ENCODE measurements around the gene SNX11.

Gene SNX11

DNA sequence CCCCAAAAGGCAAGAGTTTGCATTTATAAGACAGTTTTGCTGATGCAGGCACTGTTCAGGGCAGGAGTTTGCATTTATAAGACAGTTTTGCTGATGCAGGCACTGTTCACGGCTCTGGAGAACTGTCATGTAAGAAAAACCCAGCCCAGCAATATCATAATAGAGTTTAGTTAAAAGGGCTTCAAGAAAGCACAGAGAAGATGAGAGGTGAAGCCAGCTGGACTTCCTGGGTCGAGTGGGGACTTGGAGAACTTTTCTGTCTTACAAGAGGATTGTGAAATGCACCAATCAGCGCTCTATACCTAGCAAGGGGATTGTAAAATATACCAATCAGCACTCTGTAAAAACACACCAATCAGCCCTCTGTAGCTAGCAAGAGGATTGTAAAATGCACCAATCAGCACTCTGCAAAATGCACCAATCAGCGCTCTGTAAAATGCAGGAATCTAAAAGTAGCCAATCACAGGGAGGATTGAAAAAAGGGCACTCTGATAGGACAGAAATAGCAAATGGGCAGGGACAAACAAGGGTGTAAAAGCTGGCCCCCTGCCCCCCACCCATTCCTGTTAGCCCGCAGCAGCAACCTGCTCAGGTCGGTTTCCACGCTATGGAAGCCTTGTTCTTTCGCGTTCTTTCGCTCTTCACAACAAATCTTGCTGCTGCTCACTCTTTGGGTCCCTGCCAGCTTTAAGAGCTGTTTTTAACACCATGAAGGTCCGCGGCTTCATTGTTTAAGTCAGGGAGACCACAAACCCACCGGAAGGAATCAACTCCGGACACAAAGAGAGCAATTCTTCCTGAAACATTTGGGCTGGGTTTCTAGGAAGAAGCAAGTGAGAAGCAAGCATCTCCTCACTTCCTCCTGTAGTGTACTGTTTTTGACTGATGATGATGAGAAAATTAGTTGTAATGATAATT, 4.5 kb upstream of the SNX11 start:
- Histone ChIP-seq H3K27me3 (ENCODE audit: low read depth) (no peaks in the 10 kb centered on the region), H3K36me3 (replicated peaks) (peaks cover 4% of the 10 kb centered on the region; the same call in 1 of the 2 replicates), H3K4me3 (no peak overlapping the region), H3K9me3 (peaks cover 2% of the 10 kb centered on the region; the same call in 1 of the 2 replicates), H3K4me1 (peaks cover 3% of the 10 kb centered on the region)
- no peak for DNase-seq (ENCODE audit: low spot score in 2 of 2)
- in situ Hi-C loops (cut with MboI; ENCODE audit: low sequenced_read_pairs) = no loop called here

DNA sequence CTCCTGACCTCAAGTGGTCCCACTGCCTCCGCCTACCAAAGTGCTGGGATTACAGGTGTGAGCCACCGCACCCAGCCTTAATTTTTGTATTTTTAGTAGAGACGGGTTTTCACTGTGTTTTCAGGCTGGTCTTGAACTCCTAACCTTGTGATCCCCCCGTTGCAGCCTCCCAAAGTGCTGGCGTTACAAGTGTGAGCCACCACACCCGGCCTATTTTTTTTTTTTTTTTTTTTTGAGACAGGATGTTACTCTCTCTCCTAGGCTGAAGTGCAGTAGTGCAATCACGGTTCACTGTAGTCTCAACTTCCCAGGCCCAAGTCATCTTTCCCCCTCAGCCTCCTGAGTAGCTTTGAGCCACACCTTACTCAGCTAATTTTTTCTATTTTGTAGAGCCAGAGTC, 3.1 kb upstream of the SNX11 start:
- peaks cover 2% of the 10 kb centered on the region; the same call in 1 of the 2 replicates for H3K9me3 ChIP-seq
- no peak for DNase-seq (ENCODE audit: low spot score in 2 of 2)
- H3K27me3 ChIP-seq (ENCODE audit: low read depth) = no peaks in the 10 kb centered on the region
- peaks cover 8% of the 10 kb centered on the region for H3K4me1 ChIP-seq
- in situ Hi-C loops (cut with MboI; ENCODE audit: low sequenced_read_pairs) = no loop called here
- no peak overlapping the region for H3K4me3 ChIP-seq
- no peaks in the 10 kb centered on the region for H3K36me3 ChIP-seq (replicated peaks)

DNA sequence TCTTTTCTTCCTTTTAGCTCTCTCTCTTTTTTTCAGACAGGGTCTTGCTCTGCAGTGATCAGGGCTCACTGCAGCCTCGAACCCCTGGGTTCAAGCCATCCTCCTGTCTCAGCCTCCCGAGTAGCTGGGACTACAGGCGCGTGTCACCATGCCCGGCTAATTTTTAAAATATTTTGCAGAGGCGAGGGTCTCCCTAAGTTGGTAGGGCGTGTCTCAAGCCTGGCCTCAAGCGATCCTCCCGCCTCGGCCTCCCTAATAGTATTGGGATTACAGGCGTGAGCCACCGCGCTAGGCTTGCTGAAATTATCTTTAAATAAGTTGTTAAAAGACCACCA, 797 bp upstream of the SNX11 start:
- Histone ChIP-seq H3K4me1 (peaks cover 4% of the 10 kb centered on the region), H3K36me3 (replicated peaks) (no peaks in the 10 kb centered on the region), H3K9me3 (peaks cover 2% of the 10 kb centered on the region; the same call in 1 of the 2 replicates), H3K27me3 (ENCODE audit: low read depth) (no peaks in the 10 kb centered on the region), H3K4me3 (peak overlapping the region; percentile 85)
- in situ Hi-C loops (cut with MboI; ENCODE audit: low sequenced_read_pairs) = no loop called here
- DNase-seq (ENCODE audit: low spot score in 2 of 2) = no peak

DNA sequence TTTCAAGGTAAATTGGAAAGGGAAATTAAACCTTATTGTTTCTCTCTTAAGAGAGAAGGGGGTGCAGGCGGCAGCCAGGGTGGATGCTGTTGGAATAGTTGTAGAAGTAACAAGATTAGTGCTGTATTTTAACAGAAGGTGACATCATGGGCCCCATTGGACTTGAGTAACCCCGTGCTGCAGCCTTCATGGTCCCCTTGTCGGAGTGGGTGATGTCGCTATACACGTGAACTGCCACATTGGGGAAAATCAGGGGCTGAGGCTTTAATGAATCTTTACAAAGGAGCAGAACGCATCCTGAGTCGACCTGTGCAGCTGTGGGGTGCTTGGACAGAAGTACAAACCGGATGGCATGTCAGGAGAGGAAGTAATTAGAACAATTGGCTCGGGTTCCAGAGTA, 3.2 kb downstream of the SNX11 start:
- no peak for DNase-seq (ENCODE audit: low spot score in 2 of 2)
- in situ Hi-C loops (cut with MboI; ENCODE audit: low sequenced_read_pairs) = no loop called here
- no peak overlapping the region for H3K4me3 ChIP-seq
- H3K9me3 ChIP-seq = no peaks in the 10 kb centered on the region
- peaks cover 4% of the 10 kb centered on the region for H3K36me3 ChIP-seq (replicated peaks)
- no peaks in the 10 kb centered on the region for H3K27me3 ChIP-seq (ENCODE audit: low read depth)
- peaks cover 4% of the 10 kb centered on the region for H3K4me1 ChIP-seq

DNA sequence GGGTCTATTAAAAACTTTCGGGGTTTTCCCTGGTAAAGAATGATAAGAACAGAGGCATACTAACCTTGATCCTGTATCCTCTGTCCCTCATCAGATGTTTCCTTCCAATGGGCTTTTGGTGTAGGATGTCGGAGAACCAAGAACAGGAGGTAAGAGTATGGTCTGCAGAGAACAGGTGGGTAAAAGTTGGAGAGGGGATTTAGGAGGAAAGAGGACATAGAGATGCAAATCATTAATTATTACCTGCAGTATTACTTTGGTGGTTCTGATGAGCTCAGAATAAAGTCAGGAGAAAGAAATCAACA, 4.3 kb downstream of the SNX11 start:
- Histone ChIP-seq H3K27me3 (ENCODE audit: low read depth) (no peaks in the 10 kb centered on the region), H3K4me3 (no peak overlapping the region), H3K4me1 (peaks cover 4% of the 10 kb centered on the region), H3K36me3 (replicated peaks) (peaks cover 4% of the 10 kb centered on the region), H3K9me3 (no peaks in the 10 kb centered on the region)
- no peak for DNase-seq (ENCODE audit: low spot score in 2 of 2)
- in situ Hi-C loops (cut with MboI; ENCODE audit: low sequenced_read_pairs) = no loop called here

DNA sequence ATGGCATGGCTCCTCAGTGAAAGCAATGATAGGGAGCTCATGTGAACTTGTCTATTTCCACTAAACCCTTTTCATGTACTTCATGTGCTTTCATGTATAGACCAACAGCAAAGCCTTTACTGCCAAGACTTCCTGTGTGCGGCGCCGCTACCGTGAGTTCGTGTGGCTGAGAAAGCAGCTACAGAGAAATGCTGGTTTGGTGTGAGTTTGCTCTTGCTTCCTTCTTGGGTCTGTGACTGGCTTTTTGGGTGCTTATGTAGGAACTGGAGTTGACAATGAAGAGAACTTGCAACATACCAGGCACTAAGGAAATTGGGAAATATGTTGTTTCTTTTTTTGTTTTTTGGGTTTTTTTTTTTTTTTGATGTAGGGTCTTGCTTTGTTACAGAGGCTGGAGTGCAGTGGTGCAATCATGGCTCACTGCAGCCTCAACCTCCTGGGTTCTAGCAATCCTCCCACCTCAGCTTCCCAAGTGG, 5.7 kb downstream of the SNX11 start:
- Histone ChIP-seq H3K27me3 (ENCODE audit: low read depth) (no peaks in the 10 kb centered on the region), H3K4me1 (peaks cover 4% of the 10 kb centered on the region), H3K36me3 (replicated peaks) (peaks cover 11% of the 10 kb centered on the region), H3K9me3 (no peaks in the 10 kb centered on the region), H3K4me3 (no peak overlapping the region)
- in situ Hi-C loops (cut with MboI; ENCODE audit: low sequenced_read_pairs) = no loop called here
- DNase-seq (ENCODE audit: low spot score in 2 of 2) = no peak

DNA sequence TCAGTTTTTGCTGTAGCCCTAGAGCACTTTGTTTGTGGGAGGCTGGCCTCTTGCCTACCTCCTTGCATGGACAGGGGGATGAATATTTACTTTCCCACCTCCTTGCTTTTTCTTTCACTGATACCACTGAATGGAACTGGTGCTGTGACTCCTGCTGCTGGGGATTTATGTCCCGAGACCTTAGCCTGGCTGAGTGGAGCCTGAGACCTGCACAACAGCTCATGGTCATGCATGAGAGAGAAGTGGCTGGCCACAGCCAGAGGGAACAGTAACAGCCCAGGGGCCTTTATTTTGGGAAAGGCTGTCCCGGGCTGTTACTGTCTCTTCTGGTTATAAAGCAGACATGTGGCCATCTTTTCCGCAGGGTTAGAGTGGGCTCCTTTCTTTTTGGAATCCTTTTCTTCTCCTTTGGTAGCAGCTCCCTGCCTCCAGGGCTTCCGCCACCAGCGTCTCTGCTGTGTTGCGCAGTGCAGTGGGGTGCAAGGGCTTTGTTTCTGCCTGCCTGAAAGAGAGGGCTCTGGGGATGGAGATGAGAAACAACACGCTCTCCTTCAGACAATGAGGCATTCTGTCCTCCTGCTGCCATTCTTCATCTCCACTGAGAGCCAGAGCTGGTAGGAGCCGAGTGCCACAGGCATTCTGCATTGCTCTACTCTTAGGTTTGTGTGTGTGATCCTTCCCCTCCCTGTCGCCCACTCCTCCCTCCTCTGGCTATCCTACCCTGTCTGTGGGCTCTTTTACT, 14.5 kb downstream of the SNX11 start:
- no peak for DNase-seq (ENCODE audit: low spot score in 2 of 2)
- no peak overlapping the region for H3K4me3 ChIP-seq
- H3K4me1 ChIP-seq = no peaks in the 10 kb centered on the region
- peaks cover 30% of the 10 kb centered on the region for H3K36me3 ChIP-seq (replicated peaks)
- in situ Hi-C loops (cut with MboI; ENCODE audit: low sequenced_read_pairs) = no loop called here
- no peaks in the 10 kb centered on the region for H3K9me3 ChIP-seq
- no peaks in the 10 kb centered on the region for H3K27me3 ChIP-seq (ENCODE audit: low read depth)

DNA sequence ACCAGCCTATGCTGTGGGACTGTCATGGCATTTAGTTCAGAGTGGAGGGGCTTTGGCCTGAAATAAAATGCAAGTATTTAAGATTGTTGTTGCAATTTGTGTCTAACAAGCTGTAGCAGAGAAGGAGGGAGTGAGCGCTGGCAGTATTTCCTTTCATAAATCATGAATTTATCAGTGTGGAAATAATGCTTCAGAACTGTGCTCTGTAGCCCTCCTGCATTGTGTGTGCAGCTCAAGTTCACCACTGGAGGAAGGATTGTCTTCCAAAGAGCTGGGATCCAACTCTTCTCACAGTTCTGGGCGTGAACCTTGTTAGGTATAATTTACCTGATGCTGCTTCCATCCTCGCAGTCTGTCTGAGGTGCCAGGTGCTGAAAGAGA, 15.1 kb downstream of the SNX11 start:
- Histone ChIP-seq H3K4me1 (no peaks in the 10 kb centered on the region), H3K36me3 (replicated peaks) (peaks cover 28% of the 10 kb centered on the region), H3K4me3 (no peak overlapping the region), H3K9me3 (no peaks in the 10 kb centered on the region), H3K27me3 (ENCODE audit: low read depth) (no peaks in the 10 kb centered on the region)
- no peak for DNase-seq (ENCODE audit: low spot score in 2 of 2)
- in situ Hi-C loops (cut with MboI; ENCODE audit: low sequenced_read_pairs) = no loop called here

DNA sequence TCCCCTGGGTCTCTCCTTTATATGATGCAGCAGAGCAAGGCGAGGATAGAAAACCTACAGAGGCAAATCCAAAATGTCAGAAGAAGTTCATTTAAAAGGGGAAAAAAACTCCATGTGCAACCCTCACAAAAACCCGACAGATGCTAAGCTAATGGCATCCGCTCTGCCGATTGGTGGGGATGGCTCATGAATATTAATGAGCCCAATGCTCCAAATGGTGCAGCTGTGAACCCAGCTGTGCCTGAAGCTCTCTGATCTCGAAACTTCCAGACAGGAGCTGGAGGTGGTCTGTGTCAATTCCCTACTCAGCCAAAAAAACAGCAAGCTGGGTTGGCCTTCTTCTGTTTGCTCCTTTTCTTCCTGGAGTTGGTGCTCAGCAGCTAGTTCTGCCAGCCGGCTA, 15.5 kb downstream of the SNX11 start:
- no peak overlapping the region for H3K4me3 ChIP-seq
- in situ Hi-C loops (cut with MboI; ENCODE audit: low sequenced_read_pairs) = no loop called here
- no peaks in the 10 kb centered on the region for H3K27me3 ChIP-seq (ENCODE audit: low read depth)
- peaks cover 24% of the 10 kb centered on the region for H3K36me3 ChIP-seq (replicated peaks)
- H3K9me3 ChIP-seq = no peaks in the 10 kb centered on the region
- DNase-seq (ENCODE audit: low spot score in 2 of 2) = no peak
- H3K4me1 ChIP-seq = no peaks in the 10 kb centered on the region

DNA sequence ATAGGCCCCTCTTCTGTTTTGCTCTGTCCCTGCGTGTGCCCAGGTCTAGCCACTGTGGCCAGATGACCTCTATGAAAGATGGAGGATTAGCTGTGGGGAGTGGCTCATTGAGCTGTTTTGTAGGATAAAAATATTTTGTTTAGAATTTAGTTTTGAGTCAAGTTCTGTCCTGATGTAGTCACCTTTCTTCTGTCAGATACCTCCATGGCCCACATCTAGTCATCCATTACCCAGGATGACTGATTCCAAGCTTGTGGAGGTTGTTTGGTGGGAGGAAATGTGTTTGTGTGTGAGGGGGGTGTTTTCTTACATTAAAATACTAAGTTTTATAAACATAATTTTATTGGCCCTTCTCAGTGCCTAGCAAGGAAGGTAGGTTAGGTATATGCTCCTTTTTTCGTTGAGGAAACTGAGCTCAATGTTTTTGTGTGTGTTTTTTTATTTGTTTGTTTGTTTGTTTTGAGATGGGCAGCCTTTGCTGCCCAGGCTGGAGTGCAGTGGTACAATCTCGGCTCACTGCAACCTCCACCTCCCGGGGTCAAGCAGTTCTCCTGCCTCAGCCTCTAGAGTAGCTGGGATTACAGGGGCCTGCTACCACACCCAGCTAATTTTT, 16.3 kb downstream of the SNX11 start:
- DNase-seq (ENCODE audit: low spot score in 2 of 2) = no peak
- Histone ChIP-seq H3K9me3 (no peaks in the 10 kb centered on the region), H3K36me3 (replicated peaks) (peaks cover 19% of the 10 kb centered on the region), H3K4me1 (no peaks in the 10 kb centered on the region), H3K27me3 (ENCODE audit: low read depth) (no peaks in the 10 kb centered on the region), H3K4me3 (no peak overlapping the region)
- in situ Hi-C loops (cut with MboI; ENCODE audit: low sequenced_read_pairs) = no loop called here

DNA sequence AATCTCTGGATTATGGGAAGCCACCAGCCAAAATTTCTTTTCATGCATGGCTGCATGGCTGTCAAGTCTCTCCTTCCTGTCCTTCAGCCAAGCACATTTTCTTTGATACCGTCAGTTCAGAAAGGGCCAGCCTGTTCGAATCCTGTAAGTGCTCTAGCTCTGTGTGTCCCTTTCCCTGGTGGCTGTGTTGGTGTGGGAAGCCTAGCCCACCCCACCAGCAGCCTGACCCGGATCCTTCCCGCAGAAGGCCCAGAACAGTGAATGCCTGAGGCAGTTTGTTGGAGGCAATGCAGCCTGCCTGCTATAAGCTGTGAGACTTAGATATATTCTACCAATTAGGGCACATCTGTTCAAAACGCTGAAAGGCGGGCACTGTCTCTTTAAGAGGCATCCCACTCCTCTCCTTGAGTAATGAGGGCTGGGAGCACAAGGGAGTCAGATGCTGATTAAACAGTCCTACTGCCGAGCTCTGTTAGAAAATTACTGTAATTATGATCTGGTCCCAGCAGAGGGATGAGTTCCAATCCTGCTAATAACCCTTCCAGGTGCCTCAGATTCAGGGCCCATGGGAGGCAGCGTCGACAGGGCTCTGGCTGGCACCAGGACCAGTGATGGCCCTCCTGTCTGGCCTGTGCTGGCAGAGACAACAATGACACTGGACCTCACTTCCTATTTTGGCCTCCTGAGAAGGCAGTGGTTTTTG, 18.4 kb downstream of the SNX11 start:
- DNase-seq (ENCODE audit: low spot score in 2 of 2) = no peak

DNA sequence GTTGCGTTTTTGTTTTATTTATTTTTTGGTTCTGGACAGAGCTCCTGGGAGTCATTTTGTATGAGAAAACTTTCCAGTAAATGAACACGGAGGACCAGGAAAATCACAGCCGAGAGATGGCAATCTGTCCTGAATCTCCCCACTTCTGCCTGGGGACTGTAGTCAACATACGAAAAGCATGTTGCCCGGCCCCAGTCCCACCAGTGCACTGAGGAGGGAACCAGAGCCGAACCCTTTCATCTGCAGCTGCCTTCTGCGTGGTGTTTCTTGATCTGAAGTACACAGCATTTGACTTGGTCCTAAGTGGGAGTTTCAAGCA, 18.9 kb downstream of the SNX11 start:
- Histone ChIP-seq H3K4me1 (no peaks in the 10 kb centered on the region), H3K9me3 (no peaks in the 10 kb centered on the region), H3K36me3 (replicated peaks) (peaks cover 3% of the 10 kb centered on the region; the same call in 1 of the 2 replicates), H3K4me3 (no peak overlapping the region), H3K27me3 (ENCODE audit: low read depth) (no peaks in the 10 kb centered on the region)
- in situ Hi-C loops (cut with MboI; ENCODE audit: low sequenced_read_pairs) = no loop called here
- no peak for DNase-seq (ENCODE audit: low spot score in 2 of 2)

More for the DNA sequence above, 18.4 kb downstream of the SNX11 start:
- H3K27me3 ChIP-seq (ENCODE audit: low read depth) = no peaks in the 10 kb centered on the region
- in situ Hi-C loops (cut with MboI; ENCODE audit: low sequenced_read_pairs) = no loop called here
- no peaks in the 10 kb centered on the region for H3K9me3 ChIP-seq
- peaks cover 8% of the 10 kb centered on the region for H3K36me3 ChIP-seq (replicated peaks)
- no peak overlapping the region for H3K4me3 ChIP-seq
- H3K4me1 ChIP-seq = no peaks in the 10 kb centered on the region

DNA sequence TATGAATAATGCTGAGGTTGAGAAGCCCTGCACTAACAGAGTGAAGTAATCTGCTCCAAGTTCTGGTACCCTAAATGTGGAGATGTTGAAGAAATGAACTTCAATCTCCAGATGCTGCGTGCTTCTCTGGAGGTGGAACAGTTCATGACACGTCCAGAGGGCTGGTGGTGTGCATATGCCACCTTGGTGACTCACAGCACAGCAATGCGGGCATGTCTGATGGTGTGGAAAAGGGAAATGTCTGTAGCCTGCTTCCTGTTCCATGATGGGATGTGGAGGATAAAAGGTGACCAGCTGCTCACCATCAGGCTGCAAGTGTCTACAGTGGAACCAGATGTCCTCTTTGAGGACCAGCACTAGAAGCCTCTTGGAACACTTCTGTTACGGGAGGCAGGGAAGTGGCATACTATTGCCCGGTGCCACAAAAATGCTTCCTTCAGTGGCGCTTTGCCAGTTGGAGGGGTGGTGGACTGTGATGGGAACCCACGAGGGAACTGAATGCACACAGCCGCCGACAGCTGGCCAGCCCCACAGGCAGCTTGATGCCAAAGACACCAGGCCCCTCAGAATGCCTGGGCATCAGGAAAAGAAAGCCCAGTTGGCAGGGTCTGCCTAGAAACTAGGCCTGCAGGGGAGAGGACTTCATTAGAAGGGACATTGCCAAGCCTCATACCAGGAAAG, 19.9 kb downstream of the SNX11 start:
- in situ Hi-C loops (cut with MboI; ENCODE audit: low sequenced_read_pairs) = no loop called here
- H3K36me3 ChIP-seq (replicated peaks) = no peaks in the 10 kb centered on the region; the same call in 1 of the 2 replicates
- no peaks in the 10 kb centered on the region for H3K9me3 ChIP-seq
- no peaks in the 10 kb centered on the region for H3K27me3 ChIP-seq (ENCODE audit: low read depth)
- no peak for DNase-seq (ENCODE audit: low spot score in 2 of 2)
- H3K4me3 ChIP-seq = no peak overlapping the region
- H3K4me1 ChIP-seq = no peaks in the 10 kb centered on the region
